Loucy (cell line): ENCODE measurements around the gene MSMO1.

Experiments
- EZH2phosphoT487 ChIP-seq: fragments of 200-600 bp; IDR thresholded peaks from 2 replicates; pipeline ENCODE4 v1.6.1; 2018; ENCODE audit warnings: antibody characterized with exemption, mild to moderate bottlenecking, moderate library complexity, borderline replicate concordance
- TF ChIP-seq, protein P1 (sequence below): fragments of 200-600 bp; sonication (generic); conservative IDR thresholded peaks from 2 replicates; pipeline ENCODE4 v1.5.1; 2014; ENCODE audit warnings: mild to moderate bottlenecking, antibody characterized with exemption, low read length

DNA sequence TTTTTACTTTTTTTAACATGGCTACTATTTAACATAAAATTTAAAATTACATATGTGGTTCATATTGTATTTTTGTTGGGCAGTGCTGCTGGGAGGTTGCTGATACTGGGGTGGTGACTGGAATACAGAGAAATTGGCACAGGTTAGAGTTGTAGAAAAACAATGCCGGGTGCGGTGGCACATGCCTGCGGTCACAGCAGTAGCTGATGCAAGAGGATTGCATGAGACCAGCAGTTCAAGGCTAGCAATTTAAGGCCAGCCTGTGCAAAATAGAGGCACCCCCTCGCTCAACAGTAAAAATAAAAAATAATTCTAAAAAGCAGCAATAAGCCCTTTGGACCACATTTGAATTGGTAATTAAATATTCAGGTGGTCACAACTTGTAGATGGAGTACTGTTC, 39.6 kb downstream of the MSMO1 start:
- TF ChIP-seq, protein P1, sequence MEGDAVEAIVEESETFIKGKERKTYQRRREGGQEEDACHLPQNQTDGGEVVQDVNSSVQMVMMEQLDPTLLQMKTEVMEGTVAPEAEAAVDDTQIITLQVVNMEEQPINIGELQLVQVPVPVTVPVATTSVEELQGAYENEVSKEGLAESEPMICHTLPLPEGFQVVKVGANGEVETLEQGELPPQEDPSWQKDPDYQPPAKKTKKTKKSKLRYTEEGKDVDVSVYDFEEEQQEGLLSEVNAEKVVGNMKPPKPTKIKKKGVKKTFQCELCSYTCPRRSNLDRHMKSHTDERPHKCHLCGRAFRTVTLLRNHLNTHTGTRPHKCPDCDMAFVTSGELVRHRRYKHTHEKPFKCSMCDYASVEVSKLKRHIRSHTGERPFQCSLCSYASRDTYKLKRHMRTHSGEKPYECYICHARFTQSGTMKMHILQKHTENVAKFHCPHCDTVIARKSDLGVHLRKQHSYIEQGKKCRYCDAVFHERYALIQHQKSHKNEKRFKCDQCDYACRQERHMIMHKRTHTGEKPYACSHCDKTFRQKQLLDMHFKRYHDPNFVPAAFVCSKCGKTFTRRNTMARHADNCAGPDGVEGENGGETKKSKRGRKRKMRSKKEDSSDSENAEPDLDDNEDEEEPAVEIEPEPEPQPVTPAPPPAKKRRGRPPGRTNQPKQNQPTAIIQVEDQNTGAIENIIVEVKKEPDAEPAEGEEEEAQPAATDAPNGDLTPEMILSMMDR: no peak
- no peak for TF ChIP-seq EZH2phosphoT487
